ENCODE results near the gene PHKB. TPM values are rescaled to one million over a fixed set of nuclear protein-coding genes. Genes with fewer than 3 reads are reported as not detected.
"Not testable (repeated sequence)": the region's sequence is repeated elsewhere in the genome, so short reads cannot be mapped to it uniquely, and the experiment has no call there.

The PHKB gene
- 10 to 100 TPM; 12.7 to 17.2 (median 13.0) TPM for total RNA-seq

DNA sequence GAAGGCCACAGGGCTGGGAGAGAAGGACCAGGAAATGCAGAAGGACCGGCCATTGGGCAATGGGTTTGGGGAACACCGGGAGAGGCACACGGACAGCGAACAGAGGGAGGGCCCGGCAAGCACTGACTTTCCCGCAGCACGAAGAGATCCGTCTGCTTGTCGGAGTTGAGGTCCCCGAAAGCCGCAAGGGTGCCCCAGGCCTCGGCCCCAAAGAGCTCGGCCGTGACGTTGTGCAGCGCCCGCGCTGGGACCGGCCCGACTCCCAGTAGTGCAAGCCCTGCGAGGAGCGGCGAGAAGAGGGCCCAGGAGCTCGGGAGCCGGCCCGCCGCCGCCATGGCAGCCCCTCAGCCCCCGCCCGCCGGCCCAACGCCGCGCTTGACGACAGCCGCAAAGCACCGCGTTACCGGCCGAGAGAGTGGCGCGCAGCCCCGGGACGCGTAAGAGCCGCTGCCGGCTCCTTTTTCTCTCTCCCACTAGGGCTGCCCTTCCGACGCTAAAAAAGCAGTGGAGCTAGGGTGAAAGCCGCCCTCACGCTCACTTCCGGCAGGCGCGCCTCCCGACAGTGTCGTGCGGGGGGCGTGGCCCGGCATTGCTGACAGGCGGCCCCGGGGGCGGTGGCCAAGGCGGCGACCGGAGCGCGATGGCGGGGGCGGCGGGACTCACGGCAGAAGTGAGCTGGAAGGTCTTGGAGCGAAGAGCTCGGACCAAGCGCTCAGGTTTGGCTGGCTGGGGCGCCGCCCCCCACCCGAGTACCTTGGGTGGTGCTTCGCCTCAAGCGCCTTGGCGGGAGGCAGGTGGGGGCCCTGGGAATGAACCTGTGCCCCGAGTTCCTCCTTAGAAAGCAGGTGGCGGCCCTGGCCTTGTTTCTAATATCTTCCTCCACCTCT, at the start of gene PHKB, which contains the start of gene ITFG1:
PHKB (plus strand) TSS at position 621 of the 887 bp plus-strand sequence; CDS start at position 641, 20 bp downstream.
ITFG1 (minus strand) TSS at position 353 of the 887 bp plus-strand sequence; CDS start at position 335, 18 bp downstream.
- Mint-ChIP-seq H3K36me3 (ENCODE audit: insufficient read depth) (peaks cover 11% of the 10 kb centered on the region), H3K4me1 (ENCODE audit: low read depth) (peaks cover 61% of the 10 kb centered on the region), H3K9me3 (no peaks in the 10 kb centered on the region), H3K27me3 (ENCODE audit: low read depth) (no peaks in the 10 kb centered on the region), H3K4me3 (peak within 1 kb of the TSS; percentile 98)
- peak; percentile 92 for DNase-seq
- ATAC-seq: peak; percentile 91 to 92

DNA sequence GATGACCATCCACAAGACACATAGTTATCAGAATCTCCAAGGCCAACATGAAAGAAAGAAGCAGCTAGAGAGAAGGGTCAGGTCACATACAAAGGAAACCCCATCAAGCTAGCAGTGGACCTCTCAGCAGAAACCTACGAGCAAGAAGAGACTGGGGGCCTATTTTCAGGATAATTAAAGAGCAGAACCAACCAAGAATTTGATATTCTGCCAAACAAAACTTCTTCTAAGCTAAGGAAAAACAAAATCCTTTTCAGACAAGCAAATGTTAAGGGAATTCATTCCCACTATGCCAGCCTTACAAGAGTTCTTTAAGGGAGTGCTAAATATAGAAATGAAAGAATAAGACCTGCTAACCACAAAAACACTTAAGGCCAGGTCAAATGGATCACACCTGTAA, 48.1 kb upstream of the PHKB start:
- no peaks in the 10 kb centered on the region for H3K9me3 Mint-ChIP-seq
- DNase-seq (no peak), ATAC-seq (no peak)
- H3K4me1 Mint-ChIP-seq (ENCODE audit: low read depth): peaks cover 23% of the 10 kb centered on the region
- no peak overlapping the region for H3K4me3 Mint-ChIP-seq
- peaks cover 34% of the 10 kb centered on the region for H3K36me3 Mint-ChIP-seq (ENCODE audit: insufficient read depth)
- no peaks in the 10 kb centered on the region for H3K27me3 Mint-ChIP-seq (ENCODE audit: low read depth)

DNA sequence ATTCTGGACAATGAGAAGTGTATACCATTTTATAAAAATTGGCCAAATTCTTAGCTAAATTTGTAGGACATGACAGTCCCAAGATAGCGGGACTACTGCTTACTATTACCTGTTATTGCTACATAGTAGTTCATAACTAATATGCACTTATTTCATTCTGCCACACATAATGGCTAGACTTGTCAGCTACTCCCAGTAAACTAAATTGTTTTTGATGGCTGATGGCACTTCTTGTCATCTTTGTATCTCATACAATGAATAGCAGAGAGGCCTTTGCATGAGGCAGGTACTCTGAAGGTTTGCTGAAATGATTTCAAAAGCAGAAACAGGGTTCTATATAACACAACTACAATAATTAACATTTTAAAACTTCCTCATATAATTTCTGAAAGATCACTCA, 44.3 kb upstream of the PHKB start:
- Mint-ChIP-seq H3K4me3 (no peak overlapping the region), H3K9me3 (no peaks in the 10 kb centered on the region), H3K27me3 (ENCODE audit: low read depth) (no peaks in the 10 kb centered on the region), H3K36me3 (ENCODE audit: insufficient read depth) (peaks cover 31% of the 10 kb centered on the region), H3K4me1 (ENCODE audit: low read depth) (peaks cover 11% of the 10 kb centered on the region)
- no peak for ATAC-seq
- DNase-seq: no peak

DNA sequence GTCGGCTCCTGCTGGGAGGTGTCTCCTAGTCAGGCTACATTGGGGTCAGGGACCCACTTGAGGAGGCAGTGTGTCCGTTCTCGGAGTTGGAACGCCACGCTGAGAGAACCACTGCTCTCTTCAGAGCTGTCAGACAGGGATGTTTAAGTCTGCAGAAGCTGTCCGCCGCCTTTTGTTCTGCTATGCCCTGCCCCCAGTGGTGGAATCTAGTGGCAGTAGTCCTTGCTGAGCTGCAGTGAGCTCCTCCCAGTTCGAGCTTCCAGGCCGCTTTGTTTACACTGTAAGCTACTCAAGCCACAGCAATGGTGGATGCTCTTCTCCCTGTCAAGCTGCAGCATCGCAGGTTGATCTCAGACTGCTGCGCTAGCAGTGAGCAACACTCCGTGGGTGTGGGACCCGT, 36.3 kb upstream of the PHKB start:
- no peaks in the 10 kb centered on the region for H3K9me3 Mint-ChIP-seq
- DNase-seq (no peak), ATAC-seq (no peak)
- no peaks in the 10 kb centered on the region for H3K4me1 Mint-ChIP-seq (ENCODE audit: low read depth)
- H3K4me3 Mint-ChIP-seq: no peak overlapping the region
- H3K27me3 Mint-ChIP-seq (ENCODE audit: low read depth): no peaks in the 10 kb centered on the region
- H3K36me3 Mint-ChIP-seq (ENCODE audit: insufficient read depth): peaks cover 51% of the 10 kb centered on the region

DNA sequence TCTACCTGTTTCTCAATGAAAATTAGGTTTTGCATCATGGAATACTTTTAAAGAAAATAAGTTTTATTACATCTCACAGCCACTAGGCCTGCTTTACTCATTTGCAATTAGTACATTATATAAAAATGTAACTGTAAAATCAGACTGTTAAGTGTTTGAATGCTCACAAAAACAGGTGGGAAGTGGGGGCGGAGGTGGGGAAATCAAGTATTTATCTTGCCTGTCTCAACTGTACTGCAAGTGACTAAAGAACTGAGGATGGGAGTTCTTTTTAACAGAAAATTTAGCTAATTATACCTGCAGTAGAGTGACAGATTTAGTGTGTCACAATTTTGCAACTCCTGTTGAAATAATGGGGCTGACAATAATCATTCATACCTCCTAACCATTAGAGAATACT, 34.3 kb upstream of the PHKB start:
- peaks cover 43% of the 10 kb centered on the region for H3K36me3 Mint-ChIP-seq (ENCODE audit: insufficient read depth)
- no peak overlapping the region for H3K4me3 Mint-ChIP-seq
- H3K9me3 Mint-ChIP-seq: no peaks in the 10 kb centered on the region
- no peaks in the 10 kb centered on the region for H3K27me3 Mint-ChIP-seq (ENCODE audit: low read depth)
- peaks cover 2% of the 10 kb centered on the region for H3K4me1 Mint-ChIP-seq (ENCODE audit: low read depth)
- no peak for DNase-seq
- no peak for ATAC-seq

DNA sequence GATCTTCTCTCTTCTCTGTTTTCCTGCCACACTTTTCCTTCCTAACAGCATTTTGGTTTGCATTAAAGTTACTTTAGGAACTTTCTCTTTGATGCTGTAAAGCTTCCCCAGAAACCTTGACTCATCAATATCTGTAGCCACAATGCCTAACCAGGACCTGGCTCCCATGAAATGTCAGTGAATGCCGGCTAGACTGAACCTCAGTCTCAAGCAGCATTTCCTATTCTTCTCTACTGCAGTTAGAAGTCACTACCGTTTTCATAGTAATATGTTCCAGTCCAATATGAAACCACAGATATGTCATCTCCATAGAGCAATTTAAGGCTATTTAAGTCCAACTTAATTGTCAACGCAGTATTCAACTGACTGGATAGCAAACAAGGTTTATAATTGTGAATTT, 29.2 kb upstream of the PHKB start:
- DNase-seq (no peak), ATAC-seq (no peak)
- peaks cover 29% of the 10 kb centered on the region for H3K36me3 Mint-ChIP-seq (ENCODE audit: insufficient read depth)
- H3K27me3 Mint-ChIP-seq (ENCODE audit: low read depth): no peaks in the 10 kb centered on the region
- no peaks in the 10 kb centered on the region for H3K9me3 Mint-ChIP-seq
- no peak overlapping the region for H3K4me3 Mint-ChIP-seq
- peaks cover 19% of the 10 kb centered on the region for H3K4me1 Mint-ChIP-seq (ENCODE audit: low read depth)

DNA sequence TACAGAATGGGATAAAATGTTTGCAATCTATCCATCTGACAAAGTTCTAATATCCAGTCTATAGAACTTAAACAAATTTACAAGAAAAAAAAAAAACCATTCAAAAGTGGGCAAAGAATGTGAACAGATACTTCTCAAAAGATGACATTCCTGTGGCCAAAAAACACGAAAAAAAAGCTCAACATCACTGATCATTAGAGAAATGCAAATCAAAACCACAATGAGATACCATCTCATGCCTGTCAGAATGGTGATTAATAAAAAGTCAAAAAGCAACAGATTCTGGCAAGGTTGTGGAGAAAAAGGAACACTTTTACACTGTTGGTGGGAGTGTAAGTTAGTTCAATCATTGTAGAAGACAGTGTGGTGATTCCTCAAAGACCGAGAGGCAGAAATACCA, 26.9 kb upstream of the PHKB start:
- Mint-ChIP-seq H3K4me1 (ENCODE audit: low read depth) (peaks cover 23% of the 10 kb centered on the region), H3K36me3 (ENCODE audit: insufficient read depth) (peaks cover 29% of the 10 kb centered on the region)
- DNase-seq; ATAC-seq; H3K9me3 Mint-ChIP-seq; H3K27me3 Mint-ChIP-seq (ENCODE audit: low read depth); H3K4me3 Mint-ChIP-seq: not testable (repeated sequence)

DNA sequence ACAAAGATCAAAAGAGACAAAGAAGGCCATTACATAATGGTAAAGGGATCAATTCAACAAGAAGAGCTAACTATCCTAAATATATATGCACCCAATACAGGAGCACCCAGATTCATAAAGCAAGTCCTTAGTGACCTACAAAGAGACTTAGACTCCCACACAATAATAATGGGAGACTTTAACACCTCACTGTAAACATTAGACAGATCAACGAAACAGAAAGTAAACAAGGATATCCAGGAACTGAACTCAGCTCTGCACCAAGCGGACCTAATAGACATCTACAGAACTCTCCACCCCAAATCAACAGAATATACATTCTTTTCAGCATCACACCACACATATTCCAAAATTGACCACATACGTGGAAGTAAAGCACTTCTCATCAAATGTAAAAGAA, 21.1 kb upstream of the PHKB start:
- peaks cover 10% of the 10 kb centered on the region for H3K4me1 Mint-ChIP-seq (ENCODE audit: low read depth)
- not testable (repeated sequence) for ATAC-seq; H3K9me3 Mint-ChIP-seq; H3K4me3 Mint-ChIP-seq; H3K27me3 Mint-ChIP-seq (ENCODE audit: low read depth); DNase-seq
- H3K36me3 Mint-ChIP-seq (ENCODE audit: insufficient read depth): peaks cover 40% of the 10 kb centered on the region

DNA sequence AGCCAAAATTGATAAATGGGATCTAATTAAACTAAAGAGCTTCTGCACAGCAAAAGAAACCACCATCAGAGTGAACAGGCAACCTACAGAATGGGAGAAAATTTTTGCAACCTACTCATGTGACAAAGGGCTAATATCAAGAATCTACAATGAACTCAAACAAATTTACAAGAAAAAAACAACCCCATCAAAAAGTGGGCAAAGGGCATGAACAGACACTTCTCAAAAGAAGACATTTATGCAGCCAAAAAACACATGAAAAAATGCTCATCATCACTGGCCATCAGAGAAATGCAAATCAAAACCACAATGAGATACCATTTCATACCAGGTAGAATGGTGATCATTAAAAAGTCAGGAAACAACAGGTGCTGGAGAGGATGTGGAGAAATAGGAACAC, 18.2 kb upstream of the PHKB start:
- not testable (repeated sequence) for DNase-seq; H3K4me3 Mint-ChIP-seq; H3K9me3 Mint-ChIP-seq; H3K27me3 Mint-ChIP-seq (ENCODE audit: low read depth); ATAC-seq
- H3K4me1 Mint-ChIP-seq (ENCODE audit: low read depth): peaks cover 16% of the 10 kb centered on the region
- peaks cover 45% of the 10 kb centered on the region for H3K36me3 Mint-ChIP-seq (ENCODE audit: insufficient read depth)

DNA sequence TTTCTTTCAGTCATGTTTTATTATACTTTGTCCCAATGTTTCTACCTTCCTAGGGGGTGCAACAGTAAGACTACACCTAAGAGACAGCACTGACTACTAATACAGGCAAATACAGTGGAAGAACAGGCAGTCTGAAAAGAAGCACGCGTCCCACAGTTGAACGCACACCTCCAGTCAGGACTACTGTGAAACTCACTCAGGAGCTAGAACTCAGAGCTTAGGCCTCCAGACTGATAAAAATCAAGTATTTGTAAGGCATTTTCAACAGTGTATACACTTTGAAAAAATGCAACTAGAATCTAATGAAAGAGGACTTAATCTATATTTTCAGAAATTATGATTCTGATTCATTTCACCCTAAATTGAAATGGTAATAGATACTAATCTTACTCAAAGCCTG, 14.7 kb upstream of the PHKB start:
- peaks cover 8% of the 10 kb centered on the region for H3K9me3 Mint-ChIP-seq
- DNase-seq: no peak
- peaks cover 38% of the 10 kb centered on the region for H3K36me3 Mint-ChIP-seq (ENCODE audit: insufficient read depth)
- ATAC-seq: no peak
- H3K4me3 Mint-ChIP-seq: no peak overlapping the region
- peaks cover 16% of the 10 kb centered on the region for H3K4me1 Mint-ChIP-seq (ENCODE audit: low read depth)
- H3K27me3 Mint-ChIP-seq (ENCODE audit: low read depth): no peaks in the 10 kb centered on the region

DNA sequence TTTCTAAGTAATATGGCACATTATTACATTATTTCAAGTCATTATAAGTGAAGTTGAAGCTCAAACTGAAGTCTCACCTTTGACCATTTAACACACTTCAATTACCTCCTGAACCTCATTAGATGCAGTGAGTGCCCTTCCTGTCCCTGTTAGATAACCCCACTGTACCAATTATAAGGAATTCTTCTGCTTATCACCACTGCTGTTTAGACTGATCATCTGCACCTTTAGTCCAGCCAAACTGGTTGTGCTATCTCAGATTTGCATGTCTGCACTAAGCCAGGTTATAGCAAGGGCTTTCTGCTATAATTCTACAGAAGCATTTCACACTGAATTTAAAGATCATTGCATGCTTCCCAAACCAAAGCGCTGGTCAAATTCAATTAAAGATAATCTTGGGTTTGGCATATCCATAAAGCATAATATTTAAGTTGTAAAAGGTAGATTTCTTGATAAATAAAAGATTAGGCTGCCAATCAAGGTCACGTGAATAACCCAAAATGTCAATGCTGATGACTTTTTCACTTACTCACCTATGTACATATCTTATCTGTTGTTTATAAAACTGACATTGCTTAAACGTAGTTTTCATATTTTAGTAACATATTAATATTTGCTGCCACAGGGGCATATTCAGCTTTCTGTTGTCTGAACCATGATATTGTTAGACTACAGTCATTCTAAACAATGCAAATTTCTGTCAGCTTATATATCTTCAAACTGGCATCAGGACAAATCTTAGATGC, 12.1 kb upstream of the PHKB start:
- DNase-seq: no peak
- peaks cover 43% of the 10 kb centered on the region for H3K36me3 Mint-ChIP-seq (ENCODE audit: insufficient read depth)

DNA sequence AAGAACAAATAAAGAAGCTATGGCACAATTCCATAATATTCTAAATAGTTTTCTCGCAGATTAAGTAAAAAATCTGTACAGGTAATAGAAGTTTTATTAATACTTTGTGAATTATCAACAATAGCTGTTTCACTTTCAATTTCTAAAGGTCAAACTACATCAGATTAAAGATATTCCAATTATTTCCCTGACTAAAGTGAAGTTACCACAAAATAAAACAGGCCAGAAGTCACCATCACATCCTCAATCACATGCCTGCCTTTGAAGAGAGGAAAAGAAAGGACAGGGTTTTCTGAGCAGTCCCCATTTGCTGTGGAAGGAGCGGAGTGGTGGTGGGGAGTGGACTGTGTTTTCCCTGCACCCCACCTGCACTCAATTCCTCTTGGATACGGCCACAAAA, 11.3 kb upstream of the PHKB start:
- H3K9me3 Mint-ChIP-seq: no peaks in the 10 kb centered on the region
- ATAC-seq (no peak), DNase-seq (no peak)
- peaks cover 45% of the 10 kb centered on the region for H3K36me3 Mint-ChIP-seq (ENCODE audit: insufficient read depth)
- H3K4me1 Mint-ChIP-seq (ENCODE audit: low read depth): peaks cover 15% of the 10 kb centered on the region
- no peak overlapping the region for H3K4me3 Mint-ChIP-seq
- H3K27me3 Mint-ChIP-seq (ENCODE audit: low read depth): no peaks in the 10 kb centered on the region

More for the DNA sequence above, 12.1 kb upstream of the PHKB start:
- Mint-ChIP-seq H3K4me1 (ENCODE audit: low read depth) (peaks cover 15% of the 10 kb centered on the region), H3K9me3 (no peaks in the 10 kb centered on the region), H3K4me3 (no peak overlapping the region), H3K27me3 (ENCODE audit: low read depth) (no peaks in the 10 kb centered on the region)
- ATAC-seq: no peak

DNA sequence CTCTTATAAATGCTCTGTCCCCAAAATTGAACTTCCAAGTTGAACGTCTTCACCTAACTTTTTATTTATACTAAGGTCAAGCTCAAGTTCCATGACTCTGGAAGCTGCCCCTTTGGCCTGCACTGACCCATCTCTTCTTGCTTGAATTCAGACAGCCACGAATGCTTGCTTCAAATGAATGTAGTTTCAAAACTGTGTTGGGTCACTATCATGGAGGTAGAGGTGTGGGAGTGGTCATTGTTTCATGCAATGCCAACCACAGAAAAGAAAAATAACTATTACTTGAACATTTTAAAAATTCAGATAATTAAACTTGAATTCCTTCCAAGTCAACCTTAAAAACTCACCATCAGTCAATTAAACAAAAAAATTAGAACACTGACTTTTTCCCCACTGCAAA, 2.8 kb upstream of the PHKB start:
- no peaks in the 10 kb centered on the region for H3K27me3 Mint-ChIP-seq (ENCODE audit: low read depth)
- ATAC-seq (no peak), DNase-seq (no peak)
- no peaks in the 10 kb centered on the region for H3K9me3 Mint-ChIP-seq
- peaks cover 49% of the 10 kb centered on the region for H3K4me1 Mint-ChIP-seq (ENCODE audit: low read depth)
- H3K36me3 Mint-ChIP-seq (ENCODE audit: insufficient read depth): peaks cover 26% of the 10 kb centered on the region
- H3K4me3 Mint-ChIP-seq: no peak overlapping the region

DNA sequence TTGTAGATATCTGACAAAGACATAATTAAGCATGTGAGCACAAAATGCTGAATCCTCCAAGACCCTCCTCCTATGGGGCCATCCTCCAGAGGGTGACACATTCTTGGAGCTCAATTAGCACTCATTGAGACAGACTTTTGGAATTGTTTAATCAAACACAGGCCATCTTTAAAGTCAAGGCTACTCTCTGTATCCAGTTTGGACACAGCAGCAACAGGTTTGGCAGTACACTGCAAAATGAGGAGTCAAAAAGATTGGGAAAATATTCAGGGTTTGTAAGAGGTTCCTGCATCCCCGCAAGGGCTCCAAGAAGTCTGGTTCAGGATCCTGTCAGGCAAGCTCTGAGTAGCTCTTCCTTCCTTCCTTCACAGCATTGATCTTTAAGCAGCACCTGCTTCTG, 1.5 kb upstream of the PHKB start:
- ATAC-seq: no peak
- peak overlapping the region; percentile 98 for H3K4me3 Mint-ChIP-seq
- H3K36me3 Mint-ChIP-seq (ENCODE audit: insufficient read depth): peaks cover 18% of the 10 kb centered on the region
- DNase-seq: no peak
- H3K27me3 Mint-ChIP-seq (ENCODE audit: low read depth): no peaks in the 10 kb centered on the region
- H3K9me3 Mint-ChIP-seq: no peaks in the 10 kb centered on the region
- H3K4me1 Mint-ChIP-seq (ENCODE audit: low read depth): peaks cover 57% of the 10 kb centered on the region

DNA sequence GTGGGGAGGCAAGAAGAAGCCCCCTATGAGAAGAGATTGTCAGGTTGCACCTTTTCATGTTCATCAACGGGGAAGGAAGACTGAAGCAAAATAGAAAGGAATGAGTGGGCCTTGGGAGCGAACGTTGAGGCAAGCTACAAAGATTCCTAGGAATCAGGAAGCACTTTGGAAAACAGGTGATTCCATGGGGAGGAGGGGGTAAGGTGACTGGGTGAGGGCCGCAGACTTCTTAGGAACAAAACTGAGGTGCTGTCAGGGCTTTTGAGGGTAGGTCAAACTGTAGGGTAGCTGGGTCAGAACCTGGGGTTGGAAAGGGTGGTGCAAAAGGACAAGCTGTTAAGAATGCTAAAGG, 796 bp upstream of the PHKB start:
- peak overlapping the region; percentile 98 for H3K4me3 Mint-ChIP-seq
- peaks cover 56% of the 10 kb centered on the region for H3K4me1 Mint-ChIP-seq (ENCODE audit: low read depth)
- no peaks in the 10 kb centered on the region for H3K9me3 Mint-ChIP-seq
- DNase-seq: no peak
- H3K27me3 Mint-ChIP-seq (ENCODE audit: low read depth): no peaks in the 10 kb centered on the region
- peak in 1 of 2 donors; percentile 1 for ATAC-seq
- H3K36me3 Mint-ChIP-seq (ENCODE audit: insufficient read depth): peaks cover 13% of the 10 kb centered on the region

Measured in activated T-cell treated with anti-CD3 and anti-CD28 coated beads, Interleukin-2, amount 50 U/mL, for 4 hours (primary cell).